A549 (cell line): Measurements from ENCODE around the gene ST3GAL5.

ENCODE experiments used
- HDAC2 ChIP-seq: fragments of 200-600 bp; sonication (generic); IDR thresholded peaks from 2 replicates; pipeline ENCODE4 v1.6.1; 2016
- JUN ChIP-seq, 2 experiments: fragments of >200 bp; sonication (Bioruptor Twin); formaldehyde crosslinking; IDR thresholded peaks; 2 replicates in 1 of 2; 3 replicates in 1 of 2; pipeline ENCODE4 v1.6.1; 2016 to 2017
- KDM1A ChIP-seq: fragments of 200-600 bp; sonication (generic); IDR thresholded peaks from 2 replicates; pipeline ENCODE4 v1.6.1; 2016; ENCODE audit warnings: low read depth, mild to moderate bottlenecking
- POLR2A ChIP-seq: IDR thresholded peaks from 2 replicates; pipeline ENCODE4 v1.6.1; 2012; ENCODE audit warnings: mild to moderate bottlenecking, low read length
- RCOR1 ChIP-seq: fragments of 150-350 bp; IDR thresholded peaks from 2 replicates; pipeline ENCODE4 v1.6.1; 2014; ENCODE audit warnings: antibody characterized with exemption, low read length, low read depth
- SMC3 ChIP-seq: fragments of >200 bp; sonication (Bioruptor Twin); formaldehyde crosslinking; IDR thresholded peaks from 3 replicates; pipeline ENCODE4 v1.6.1; 2018; ENCODE audit warnings: inconsistent platforms
- TF ChIP-seq, protein P1 (sequence below): fragments of >200 bp; sonication (Bioruptor Twin); formaldehyde crosslinking; IDR thresholded peaks from 3 replicates; pipeline ENCODE4 v1.5.1; 2016
- TF ChIP-seq, protein P2 (sequence below): fragments of 450-650 bp; IDR thresholded peaks from 2 replicates; pipeline ENCODE4 v1.6.1; 2014; ENCODE audit warnings: antibody characterized with exemption
- TF ChIP-seq, protein P3 (sequence below): fragments of 150-350 bp; IDR thresholded peaks from 2 replicates; pipeline ENCODE4 v1.6.1; 2014; ENCODE audit warnings: low read depth, mild to moderate bottlenecking, low read length
- TF ChIP-seq, protein P4 (sequence below): IDR thresholded peaks from 2 replicates; pipeline ENCODE4 v1.6.1; 2012

DNA sequence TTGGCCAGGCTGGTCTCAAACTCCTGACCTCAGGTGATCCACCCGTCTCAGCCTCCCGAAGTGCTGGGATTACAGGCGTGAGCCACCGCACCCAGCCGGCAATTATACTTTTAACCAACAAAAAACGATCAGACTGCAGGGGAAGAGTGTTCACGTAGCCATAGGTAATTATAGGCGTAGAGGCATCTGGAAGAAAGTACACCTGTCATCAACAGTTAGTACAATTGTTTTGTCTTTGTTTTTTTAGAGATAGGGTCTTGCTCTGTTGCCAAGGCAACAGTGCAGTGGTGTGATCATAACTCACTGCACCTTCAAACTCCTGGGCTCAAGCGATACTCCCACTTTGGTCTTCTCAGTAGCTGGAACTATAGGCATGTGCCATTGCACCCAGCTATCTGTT, 20.0 kb downstream of the ST3GAL5 start:
- TF ChIP-seq SMC3 (no peak), HDAC2 (no peak), RCOR1 (no peak), POLR2A (no peak), JUN (IDR thresholded peaks at IDR 0.05) (no peak), KDM1A (no peak)
- TF ChIP-seq, protein P1, sequence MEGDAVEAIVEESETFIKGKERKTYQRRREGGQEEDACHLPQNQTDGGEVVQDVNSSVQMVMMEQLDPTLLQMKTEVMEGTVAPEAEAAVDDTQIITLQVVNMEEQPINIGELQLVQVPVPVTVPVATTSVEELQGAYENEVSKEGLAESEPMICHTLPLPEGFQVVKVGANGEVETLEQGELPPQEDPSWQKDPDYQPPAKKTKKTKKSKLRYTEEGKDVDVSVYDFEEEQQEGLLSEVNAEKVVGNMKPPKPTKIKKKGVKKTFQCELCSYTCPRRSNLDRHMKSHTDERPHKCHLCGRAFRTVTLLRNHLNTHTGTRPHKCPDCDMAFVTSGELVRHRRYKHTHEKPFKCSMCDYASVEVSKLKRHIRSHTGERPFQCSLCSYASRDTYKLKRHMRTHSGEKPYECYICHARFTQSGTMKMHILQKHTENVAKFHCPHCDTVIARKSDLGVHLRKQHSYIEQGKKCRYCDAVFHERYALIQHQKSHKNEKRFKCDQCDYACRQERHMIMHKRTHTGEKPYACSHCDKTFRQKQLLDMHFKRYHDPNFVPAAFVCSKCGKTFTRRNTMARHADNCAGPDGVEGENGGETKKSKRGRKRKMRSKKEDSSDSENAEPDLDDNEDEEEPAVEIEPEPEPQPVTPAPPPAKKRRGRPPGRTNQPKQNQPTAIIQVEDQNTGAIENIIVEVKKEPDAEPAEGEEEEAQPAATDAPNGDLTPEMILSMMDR, result no peak
- TF ChIP-seq, protein P2, sequence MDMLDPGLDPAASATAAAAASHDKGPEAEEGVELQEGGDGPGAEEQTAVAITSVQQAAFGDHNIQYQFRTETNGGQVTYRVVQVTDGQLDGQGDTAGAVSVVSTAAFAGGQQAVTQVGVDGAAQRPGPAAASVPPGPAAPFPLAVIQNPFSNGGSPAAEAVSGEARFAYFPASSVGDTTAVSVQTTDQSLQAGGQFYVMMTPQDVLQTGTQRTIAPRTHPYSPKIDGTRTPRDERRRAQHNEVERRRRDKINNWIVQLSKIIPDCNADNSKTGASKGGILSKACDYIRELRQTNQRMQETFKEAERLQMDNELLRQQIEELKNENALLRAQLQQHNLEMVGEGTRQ, result no peak
- TF ChIP-seq, protein P3, sequence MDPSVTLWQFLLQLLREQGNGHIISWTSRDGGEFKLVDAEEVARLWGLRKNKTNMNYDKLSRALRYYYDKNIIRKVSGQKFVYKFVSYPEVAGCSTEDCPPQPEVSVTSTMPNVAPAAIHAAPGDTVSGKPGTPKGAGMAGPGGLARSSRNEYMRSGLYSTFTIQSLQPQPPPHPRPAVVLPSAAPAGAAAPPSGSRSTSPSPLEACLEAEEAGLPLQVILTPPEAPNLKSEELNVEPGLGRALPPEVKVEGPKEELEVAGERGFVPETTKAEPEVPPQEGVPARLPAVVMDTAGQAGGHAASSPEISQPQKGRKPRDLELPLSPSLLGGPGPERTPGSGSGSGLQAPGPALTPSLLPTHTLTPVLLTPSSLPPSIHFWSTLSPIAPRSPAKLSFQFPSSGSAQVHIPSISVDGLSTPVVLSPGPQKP, result no peak
- TF ChIP-seq, protein P4, sequence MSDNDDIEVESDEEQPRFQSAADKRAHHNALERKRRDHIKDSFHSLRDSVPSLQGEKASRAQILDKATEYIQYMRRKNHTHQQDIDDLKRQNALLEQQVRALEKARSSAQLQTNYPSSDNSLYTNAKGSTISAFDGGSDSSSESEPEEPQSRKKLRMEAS, result no peak
